ENCODE results near the gene POGLUT3. TPM values are rescaled to one million over a fixed set of nuclear protein-coding genes. Genes with fewer than 3 reads are reported as not detected.
A peak's percentile ranks its signal among the peaks of the same experiment; 100 is the strongest.

The POGLUT3 gene
- total and polyA plus RNA-seq, 9 of the 15 experiments (the other 6 are each of a cell fraction or from before 2014, with no cell fraction given) = 4.6 to 29.7 (median 17.8) TPM

DNA sequence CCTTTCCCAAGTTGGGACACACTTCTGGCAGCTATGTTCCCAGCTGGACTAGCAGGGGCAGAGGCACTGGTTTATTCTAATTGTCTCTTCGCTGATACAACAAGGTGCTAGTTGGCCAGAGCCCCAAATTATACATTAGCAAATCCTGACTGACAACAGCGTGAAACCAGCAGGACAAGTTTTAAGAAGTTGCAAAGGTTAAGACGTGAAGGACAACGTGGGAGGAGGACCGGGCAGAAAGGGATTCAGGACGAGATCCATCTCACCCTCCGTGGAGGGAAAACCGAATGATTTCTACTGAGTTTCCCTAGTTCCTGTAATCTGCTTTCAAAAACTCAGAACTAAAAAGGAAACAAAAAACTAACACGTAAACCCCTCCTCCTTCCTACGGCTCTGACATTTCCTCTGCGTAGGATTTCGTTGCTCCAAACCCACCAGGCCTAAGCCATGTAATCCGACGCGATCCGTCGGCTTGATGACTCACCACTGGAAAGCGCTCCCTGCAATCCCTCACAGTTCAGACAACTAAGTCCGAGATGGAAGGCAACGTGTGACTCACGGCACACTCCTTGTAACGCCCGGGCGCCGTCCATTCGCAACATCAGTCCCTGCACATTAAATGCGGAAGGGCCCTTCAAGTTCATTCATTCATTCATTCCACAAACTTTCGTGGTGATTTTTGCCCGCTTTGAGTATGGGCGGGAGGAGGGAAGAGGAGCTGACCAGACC is 703 bp downstream of the POGLUT3 start (continued):
- TF ChIP-seq, protein P1, sequence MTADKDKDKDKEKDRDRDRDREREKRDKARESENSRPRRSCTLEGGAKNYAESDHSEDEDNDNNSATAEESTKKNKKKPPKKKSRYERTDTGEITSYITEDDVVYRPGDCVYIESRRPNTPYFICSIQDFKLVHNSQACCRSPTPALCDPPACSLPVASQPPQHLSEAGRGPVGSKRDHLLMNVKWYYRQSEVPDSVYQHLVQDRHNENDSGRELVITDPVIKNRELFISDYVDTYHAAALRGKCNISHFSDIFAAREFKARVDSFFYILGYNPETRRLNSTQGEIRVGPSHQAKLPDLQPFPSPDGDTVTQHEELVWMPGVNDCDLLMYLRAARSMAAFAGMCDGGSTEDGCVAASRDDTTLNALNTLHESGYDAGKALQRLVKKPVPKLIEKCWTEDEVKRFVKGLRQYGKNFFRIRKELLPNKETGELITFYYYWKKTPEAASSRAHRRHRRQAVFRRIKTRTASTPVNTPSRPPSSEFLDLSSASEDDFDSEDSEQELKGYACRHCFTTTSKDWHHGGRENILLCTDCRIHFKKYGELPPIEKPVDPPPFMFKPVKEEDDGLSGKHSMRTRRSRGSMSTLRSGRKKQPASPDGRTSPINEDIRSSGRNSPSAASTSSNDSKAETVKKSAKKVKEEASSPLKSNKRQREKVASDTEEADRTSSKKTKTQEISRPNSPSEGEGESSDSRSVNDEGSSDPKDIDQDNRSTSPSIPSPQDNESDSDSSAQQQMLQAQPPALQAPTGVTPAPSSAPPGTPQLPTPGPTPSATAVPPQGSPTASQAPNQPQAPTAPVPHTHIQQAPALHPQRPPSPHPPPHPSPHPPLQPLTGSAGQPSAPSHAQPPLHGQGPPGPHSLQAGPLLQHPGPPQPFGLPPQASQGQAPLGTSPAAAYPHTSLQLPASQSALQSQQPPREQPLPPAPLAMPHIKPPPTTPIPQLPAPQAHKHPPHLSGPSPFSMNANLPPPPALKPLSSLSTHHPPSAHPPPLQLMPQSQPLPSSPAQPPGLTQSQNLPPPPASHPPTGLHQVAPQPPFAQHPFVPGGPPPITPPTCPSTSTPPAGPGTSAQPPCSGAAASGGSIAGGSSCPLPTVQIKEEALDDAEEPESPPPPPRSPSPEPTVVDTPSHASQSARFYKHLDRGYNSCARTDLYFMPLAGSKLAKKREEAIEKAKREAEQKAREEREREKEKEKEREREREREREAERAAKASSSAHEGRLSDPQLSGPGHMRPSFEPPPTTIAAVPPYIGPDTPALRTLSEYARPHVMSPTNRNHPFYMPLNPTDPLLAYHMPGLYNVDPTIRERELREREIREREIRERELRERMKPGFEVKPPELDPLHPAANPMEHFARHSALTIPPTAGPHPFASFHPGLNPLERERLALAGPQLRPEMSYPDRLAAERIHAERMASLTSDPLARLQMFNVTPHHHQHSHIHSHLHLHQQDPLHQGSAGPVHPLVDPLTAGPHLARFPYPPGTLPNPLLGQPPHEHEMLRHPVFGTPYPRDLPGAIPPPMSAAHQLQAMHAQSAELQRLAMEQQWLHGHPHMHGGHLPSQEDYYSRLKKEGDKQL (CRISPR knock-in tag; IDR thresholded peaks at IDR 0.05; ENCODE audit: borderline replicate concordance) = no peak
- TF ChIP-seq HBP1 (CRISPR knock-in tag; IDR thresholded peaks at IDR 0.05) (no peak), MEIS2 (IDR thresholded peaks at IDR 0.05; ENCODE audit: partially characterized antibody) (peak; percentile 86), ZNF592 (IDR thresholded peaks at IDR 0.05) (no peak), ZNF668 (CRISPR knock-in tag; IDR thresholded peaks at IDR 0.05) (no peak), GABPA (tag; conservative IDR thresholded peaks at IDR 0.05; ENCODE audit: low read depth) (no peak; the same call in 1 of the 2 replicates), GTF3C2 (IDR thresholded peaks at IDR 0.05; ENCODE audit: borderline replicate concordance, extremely low read depth, insufficient read length) (no peak), ASH1L (IDR thresholded peaks at IDR 0.05; ENCODE audit: borderline replicate concordance, low read depth, partially characterized antibody) (no peak), MTA2 (IDR thresholded peaks at IDR 0.05; ENCODE audit: low read depth) (no peak), SREBF2 (CRISPR knock-in tag; IDR thresholded peaks at IDR 0.05) (no peak), TCF7L2 (IDR thresholded peaks at IDR 0.05; ENCODE audit: low read depth, low read length) (no peak)

Data from K562 (cell line).